Fibroblast of skin of right quadriceps (primary cell): ENCODE results near the gene ATP5PB.

Source experiments
- DNase-seq: peaks from one replicate; pipeline ENCODE4 v3.0.0-alpha.2; 2013

ATP5PB gene

DNA sequence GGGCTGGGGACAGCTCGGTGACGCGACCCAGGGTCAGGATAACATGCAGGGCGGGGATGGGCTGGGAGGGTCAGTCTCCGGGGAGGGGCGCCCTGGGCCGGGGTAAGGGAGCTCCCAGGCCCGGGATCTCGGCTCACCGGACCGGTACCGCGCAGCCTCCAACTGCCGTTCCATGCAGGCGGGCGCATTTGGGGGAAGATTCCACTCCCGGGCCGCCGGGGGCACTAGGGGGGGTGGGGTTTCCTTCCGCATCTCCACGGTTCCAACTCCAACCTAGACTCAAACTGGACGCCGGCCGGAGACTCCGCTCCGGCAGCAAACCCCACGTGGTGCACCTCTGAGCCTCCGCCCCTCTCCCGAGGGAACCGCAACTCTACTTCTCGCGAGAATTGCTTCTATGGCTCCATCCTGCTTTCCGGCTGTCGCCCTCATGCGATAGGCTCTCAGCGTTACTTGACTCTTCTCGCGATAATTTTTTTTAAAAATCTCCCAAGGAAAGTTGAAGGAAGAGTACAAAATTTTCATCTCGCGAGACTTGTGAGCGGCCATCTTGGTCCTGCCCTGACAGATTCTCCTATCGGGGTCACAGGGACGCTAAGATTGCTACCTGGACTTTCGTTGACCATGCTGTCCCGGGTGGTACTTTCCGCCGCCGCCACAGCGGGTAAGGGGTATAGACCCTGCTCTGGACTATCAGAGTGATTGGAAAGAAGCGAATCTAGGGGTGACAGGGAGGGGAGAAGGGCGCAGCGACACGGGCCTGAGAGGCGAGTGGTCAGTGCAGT, at the start of gene ATP5PB, which contains the start of gene WDR77:
Gene ATP5PB (plus strand): TSS at position 547 of the 785 bp plus-strand sequence. CDS start 78 bp downstream, at position 625.
Gene WDR77 (minus strand): TSS at position 339 of the 785 bp plus-strand sequence. CDS start 87 bp downstream, at position 252.
- peak; percentile 99 for DNase-seq

DNA sequence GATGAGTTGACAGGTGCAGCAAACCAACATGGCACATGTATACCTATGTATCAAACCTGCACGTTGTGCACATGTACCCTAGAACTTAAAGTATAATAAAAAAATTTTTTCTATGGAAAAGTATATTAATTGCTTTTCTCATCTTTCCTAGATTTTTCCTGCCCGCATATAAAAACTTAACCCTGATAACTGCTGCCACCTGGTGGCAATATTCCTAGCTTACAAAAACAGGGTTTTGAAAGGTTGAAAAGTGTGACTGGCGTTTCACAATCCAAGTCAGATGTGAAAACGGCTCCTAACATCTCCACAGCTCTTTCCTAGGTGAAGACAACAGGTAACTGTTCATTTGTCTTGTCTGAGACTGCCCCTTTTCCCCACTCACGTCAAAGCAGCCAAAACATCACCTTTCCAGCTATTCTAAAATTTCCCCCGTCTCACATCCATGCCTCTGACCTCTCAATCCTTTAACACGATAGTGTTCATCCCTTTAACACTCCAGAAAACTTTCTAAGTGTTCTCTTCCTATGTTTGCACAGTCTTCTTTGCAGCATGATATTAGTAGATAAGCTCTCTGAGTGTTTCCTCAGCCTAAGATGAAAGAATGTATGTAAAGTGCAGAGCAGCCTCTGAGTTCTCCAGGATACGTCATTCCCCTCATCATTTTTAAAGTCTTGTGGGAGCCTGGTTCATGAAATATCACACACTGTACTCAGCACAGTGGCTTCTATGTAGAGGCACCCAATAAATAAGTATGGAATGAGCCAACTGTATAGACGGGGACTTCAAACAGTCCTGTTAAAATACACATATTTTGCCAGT, 49.3 kb upstream of the ATP5PB start:
- DNase-seq = peak; percentile 38

DNA sequence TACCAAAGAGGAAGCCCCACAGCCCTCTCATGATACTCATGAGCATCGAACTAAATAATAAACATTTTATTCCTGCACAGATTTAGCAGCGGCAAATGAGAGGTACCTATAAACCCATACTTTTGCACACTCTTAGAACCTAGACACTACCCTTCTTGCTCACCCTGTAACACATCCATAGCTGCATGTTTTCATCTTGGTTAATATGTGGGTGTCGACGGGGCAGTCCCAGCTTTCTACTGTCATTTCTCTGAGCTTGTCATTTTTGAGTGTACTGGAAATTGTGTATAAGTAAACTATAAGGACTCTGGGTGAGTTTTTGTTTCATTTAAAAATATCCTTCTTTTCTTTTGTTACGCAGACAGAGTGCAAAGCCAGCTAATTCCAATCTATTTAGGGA, 47.2 kb upstream of the ATP5PB start:
- DNase-seq = no peak

GRCh38 chr1:111404588-111404987, 44.7 kb upstream of the ATP5PB start:
- no peak for DNase-seq

DNA sequence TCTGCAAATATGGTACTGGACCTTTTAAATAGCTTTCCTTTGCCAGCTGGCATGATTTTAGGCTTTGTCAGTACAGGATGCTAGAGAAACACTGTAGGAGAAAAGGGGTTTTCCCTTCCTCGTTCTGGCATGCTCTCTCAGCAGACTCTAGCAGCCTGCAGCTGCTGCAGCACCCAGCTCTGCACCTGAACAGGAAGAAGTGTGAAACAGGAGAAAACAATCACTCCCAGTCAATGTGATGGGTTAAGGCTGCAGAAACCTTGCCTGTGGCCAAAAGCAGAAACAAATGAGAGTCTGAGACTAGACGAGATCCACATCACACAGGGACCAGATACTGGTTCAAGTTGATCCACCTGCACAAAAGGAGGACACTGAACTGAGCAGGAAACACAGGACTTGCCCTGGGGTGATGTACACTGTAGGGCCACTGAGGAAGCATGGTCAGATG, 42.9 kb upstream of the ATP5PB start:
- no peak for DNase-seq

DNA sequence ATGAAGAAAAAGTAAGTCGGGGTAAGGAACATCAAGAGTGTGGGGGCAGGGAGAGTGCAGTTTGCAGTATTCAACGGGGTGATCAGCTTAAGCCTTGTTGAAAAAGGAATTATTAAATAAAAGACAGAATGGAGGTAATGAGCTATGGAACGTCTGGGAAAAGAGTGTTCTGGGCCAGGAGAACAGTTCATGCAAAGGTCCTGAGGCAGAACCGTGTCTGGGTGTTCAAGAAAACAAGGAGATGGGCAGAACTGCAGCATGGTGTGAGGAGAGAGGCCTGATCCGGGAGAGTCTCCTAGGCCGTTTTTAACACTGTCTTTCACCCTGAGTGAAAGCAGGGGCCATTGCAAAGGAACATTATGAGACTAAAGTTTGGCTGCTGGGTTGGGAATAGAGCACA, 42.0 kb upstream of the ATP5PB start:
- DNase-seq = no peak

DNA sequence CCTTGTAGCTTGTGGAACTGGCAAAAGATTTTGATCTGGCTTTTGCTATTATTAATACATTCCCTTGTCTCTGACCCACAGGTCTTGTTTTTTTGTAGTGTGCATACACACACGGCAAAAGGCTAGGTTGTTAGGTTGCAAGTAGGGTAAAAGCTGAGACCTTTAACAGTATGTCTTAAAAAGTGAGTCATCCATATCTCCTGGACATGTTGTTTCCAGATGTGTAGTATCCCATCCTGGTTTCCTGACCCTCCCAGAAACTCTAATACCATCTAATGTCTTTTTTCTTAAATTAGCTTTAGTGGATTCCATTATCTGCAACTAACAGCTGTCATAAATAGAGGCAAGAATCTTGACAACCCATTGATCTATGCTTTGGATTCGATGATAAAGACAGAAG, 36.4 kb upstream of the ATP5PB start:
- DNase-seq = no peak

- DNase-seq = no peak
These were observed 34.5 kb upstream of the ATP5PB start for GRCh38 chr1:111414756-111415155.

GRCh38 chr1:111415461-111415860, 33.8 kb upstream of the ATP5PB start:
- no peak for DNase-seq

- DNase-seq = no peak
These were observed 31.5 kb upstream of the ATP5PB start for GRCh38 chr1:111417755-111418154.

DNA sequence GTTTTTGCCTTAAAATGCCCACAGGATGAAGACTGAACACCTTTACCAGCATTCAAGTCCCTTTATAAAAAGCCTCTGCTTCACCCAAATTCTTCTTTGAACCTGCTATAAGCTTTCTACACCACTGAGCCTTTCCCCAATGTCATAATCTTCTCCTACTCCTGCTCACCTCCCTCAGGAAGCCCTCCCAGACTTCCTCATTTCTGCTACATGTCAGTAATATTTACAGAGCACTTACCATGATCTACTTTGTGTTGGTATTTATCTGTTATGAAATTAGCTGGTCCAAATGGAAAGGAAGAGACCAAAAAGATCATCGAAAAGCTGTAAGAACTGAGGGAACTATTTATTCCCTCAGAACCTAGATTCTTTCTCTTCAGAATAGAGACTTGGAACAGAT, 30.2 kb upstream of the ATP5PB start:
- DNase-seq = no peak

- no peak for DNase-seq
These were observed 28.9 kb upstream of the ATP5PB start for GRCh38 chr1:111420377-111420776.

DNA sequence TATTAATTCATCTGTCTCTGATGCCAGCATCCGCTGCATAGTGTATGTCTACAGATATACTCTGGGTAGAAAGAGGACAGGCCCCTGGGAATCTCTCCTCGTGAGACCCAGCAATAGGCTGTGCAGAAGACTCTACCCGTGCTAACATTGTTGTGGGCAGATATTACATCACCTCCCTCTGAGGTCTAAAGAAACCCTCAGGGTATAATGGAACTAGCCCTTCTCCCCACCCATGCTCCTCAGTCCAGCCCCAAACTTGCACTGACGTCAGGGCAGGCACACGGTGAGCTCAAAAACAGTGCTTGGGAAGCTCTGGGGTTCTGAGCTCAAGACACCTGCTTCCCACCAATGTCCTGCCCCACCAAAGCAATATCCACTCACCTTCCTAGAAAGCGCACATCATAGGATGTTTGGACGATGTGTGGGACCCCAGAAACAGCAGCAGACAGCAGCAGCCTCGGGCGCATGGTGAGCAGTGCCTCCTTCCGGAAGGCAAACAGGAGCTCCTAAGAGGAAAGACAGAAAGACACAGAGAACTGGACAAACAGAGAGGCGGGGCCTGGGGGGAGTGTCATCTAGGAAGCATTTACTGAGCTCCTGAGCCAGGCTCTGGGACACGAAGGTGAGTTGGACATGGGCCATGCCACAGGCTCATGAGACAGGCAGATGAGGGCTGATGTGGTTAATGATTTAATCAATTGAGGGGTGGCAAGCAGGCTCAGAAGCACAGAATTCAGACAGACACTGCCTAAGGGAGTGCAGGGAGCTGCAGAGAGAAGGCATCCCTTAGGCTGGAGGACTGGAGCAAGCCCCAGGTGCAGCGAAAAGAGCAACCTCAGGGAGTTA, 26.5 kb upstream of the ATP5PB start:
- DNase-seq = no peak

DNA sequence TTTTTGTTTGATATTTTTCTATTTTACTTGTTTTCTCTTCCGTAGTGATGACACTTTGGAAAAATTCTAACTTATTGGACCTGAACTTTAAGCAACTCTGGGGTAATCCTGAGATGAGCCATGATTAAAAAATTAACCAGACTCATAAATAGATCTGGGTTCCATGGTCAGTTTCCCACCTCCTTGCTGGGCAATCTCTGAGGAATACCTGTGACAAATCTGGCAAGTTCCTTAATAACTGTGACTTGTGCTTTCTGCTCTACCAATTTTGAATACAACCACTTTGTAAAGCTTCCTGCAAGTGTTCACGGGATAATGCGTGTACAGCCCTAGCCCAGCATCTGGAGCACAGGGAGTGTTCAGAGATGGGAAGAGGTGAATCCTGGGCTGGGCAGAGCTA, 25.0 kb upstream of the ATP5PB start:
- no peak for DNase-seq

DNA sequence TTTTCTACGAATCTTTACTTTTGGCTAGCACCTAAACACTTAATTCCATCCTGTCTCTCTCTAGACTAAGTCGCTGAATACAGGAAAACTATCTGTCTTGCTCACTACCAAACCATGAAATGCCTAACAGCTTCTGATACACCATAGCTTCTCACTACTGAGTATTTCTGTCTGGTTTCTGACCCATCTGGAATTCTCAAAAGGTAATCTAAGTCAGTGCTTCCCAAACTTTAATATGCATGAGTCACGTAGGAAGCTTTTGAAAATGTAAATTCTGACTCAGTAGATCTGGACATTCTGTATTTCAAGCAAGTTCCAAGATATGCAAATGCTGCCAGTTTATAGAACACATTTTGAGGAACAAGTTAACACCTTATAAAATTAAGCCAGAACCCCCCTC, 12.5 kb upstream of the ATP5PB start:
- peak; percentile 40 for DNase-seq

DNA sequence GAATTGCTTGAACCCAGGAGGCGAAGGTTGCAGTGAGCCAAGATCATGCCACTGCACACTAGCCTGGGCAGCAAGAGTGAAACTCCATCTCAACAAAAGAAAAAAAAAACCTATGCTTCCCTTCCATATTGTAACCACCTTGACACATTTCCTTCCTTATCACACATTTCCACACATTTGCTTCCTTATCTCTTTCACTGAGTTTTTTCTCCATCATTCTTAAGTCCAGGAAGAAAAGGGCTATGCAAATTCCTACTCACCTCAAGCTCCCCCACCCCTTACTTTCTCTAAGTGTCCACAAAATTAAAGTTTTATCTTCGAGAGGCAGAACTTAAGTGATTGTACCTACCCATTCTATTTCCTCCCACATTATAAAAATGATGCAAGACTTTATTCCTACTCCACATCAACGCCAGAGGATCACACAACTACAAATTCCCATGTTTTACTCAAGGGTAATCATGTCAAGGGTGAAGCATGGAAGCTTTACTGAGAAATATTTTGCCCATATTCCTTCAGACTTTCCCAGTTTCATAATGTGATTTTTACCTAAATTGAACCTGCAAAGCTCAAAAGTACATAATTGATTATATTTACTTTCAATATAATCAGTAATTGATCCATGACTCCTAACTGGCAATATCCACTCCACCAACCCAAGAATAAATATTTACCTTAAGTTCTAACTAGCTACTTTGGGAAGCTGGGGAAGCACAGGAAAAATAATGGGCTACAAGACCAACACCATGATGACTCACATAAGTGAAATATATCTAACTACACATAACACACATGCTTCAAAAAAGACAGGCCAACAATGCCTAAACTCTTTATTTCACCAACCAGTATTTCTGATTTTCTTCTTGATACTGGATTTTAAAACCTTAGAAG, 9.6 kb upstream of the ATP5PB start:
- DNase-seq = no peak

- no peak for DNase-seq
These were observed 7.6 kb upstream of the ATP5PB start for GRCh38 chr1:111441573-111442192.

GRCh38 chr1:111442457-111442856, 6.8 kb upstream of the ATP5PB start:
- no peak for DNase-seq

DNA sequence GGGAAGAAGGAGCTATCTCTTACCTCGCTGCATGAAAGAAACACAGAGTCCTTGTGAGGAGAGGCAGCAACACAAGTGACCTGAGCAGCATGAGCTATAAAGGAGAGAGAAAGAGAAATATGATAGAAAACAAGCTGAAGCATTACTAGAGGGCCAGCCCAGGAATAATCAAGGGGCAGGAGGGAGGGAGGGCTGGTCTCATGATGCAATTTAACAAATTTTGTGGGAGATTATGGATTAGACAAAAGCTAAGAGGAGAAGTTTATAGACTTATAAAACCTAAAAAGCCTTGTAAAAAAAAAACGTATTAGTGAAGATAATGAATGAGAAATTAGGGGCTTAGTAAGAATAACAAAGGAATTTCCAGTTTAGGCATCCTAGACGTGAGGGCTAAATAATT, 5.2 kb upstream of the ATP5PB start:
- no peak for DNase-seq

GRCh38 chr1:111446546-111446945, 2.7 kb upstream of the ATP5PB start:
- no peak for DNase-seq
